ENCODE measurements around the gene VPS39.

DNA sequence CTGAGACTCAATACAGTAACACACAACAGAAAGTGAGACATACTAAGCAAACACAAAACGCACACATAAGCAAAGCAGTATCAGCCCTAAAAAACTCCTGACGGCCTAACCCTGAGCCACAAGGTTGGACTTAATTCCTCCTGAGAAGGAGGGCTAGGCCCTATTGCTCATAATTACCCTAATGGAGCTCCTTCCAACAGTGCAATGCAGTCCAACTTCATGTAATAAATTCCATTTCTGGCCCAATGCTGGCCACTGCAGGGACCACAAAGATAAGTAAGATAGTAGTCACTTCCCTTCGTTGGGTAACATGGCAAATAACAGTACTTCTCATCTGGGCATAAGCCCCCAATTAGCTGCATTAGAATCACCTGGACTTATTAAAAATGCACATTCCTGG lies 4.2 kb downstream of the VPS39 start:
- TF ChIP-seq, protein P1, sequence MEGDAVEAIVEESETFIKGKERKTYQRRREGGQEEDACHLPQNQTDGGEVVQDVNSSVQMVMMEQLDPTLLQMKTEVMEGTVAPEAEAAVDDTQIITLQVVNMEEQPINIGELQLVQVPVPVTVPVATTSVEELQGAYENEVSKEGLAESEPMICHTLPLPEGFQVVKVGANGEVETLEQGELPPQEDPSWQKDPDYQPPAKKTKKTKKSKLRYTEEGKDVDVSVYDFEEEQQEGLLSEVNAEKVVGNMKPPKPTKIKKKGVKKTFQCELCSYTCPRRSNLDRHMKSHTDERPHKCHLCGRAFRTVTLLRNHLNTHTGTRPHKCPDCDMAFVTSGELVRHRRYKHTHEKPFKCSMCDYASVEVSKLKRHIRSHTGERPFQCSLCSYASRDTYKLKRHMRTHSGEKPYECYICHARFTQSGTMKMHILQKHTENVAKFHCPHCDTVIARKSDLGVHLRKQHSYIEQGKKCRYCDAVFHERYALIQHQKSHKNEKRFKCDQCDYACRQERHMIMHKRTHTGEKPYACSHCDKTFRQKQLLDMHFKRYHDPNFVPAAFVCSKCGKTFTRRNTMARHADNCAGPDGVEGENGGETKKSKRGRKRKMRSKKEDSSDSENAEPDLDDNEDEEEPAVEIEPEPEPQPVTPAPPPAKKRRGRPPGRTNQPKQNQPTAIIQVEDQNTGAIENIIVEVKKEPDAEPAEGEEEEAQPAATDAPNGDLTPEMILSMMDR (conservative IDR thresholded peaks at IDR 0.05 in 1 of 2, IDR thresholded peaks at IDR 0.05 in 1 of 2; ENCODE audit: extremely low read depth in 1 of 2, insufficient read depth in 1 of 2, low read depth in 1 of 2, low read length in 2 of 2): no peak
- TF ChIP-seq EZH2 (IDR thresholded peaks at IDR 0.05; ENCODE audit: borderline replicate concordance, low read length): no peak
